SIG-M5 treated with dmso at 0.1 percent for 504 hours (cell line): ENCODE data around the gene KLRC1.
"Not testable (repeated sequence)": the region's sequence is repeated elsewhere in the genome, so short reads cannot be mapped to it uniquely, and the experiment has no call there.

Experiments
- DNase-seq: peaks from one replicate; lab custom pipeline; 2025; ENCODE audit not compliant: unreplicated experiment; lab: John Stamatoyannopoulos, UW

Gene KLRC1

DNA sequence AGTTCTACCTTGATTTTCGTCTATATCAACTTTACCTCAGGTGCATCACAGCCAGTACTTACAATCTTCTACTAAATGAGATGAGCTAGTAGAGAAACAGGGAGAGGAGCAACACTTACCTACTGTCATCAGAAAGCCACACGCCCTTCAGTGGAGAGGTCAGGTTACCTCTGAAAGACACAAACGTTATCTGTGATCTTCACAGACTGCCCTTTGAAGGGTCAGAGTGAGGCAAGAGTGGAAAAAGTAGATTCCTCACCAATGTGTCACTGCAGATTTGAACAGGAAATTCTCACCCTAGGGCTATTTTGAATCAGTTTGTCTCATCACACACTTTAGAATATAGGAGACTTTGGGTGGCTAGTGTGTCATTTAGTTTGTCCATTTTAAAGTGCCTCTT is 31.0 kb downstream of the KLRC1 start:
- DNase-seq = not testable (repeated sequence)

GRCh38 chr12:10420334-10420733 is 32.8 kb downstream of the KLRC1 start, which contains the start of gene KLRC3:
Gene KLRC3, minus strand, starts transcription at chr12:10420595. Its CDS starts 45 bp downstream, at chr12:10420550.
- DNase-seq = not testable (repeated sequence)

DNA sequence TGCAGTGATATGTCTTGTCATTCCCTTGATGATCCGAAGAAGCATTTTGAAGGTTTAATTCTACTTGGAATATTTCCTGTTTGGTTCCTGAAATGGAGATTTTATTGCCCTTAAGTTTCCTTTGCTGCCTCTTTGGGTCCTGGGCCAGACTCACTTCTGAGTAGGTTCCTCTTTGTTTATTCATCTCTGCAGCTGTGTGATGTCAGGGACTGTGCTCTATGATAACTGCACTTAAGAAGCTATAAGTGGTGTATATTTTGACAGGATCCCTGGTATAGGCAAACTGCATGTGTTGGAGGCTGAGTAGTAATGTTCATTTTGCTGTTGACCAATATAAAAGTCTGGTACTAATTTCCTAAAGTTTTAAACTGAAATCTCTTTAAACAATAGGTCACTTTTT is 43.8 kb downstream of the KLRC1 start, which contains the start of gene KLRC4:
Gene KLRC4, minus strand, starts transcription at position 366 of the 400 bp plus-strand sequence. Its CDS starts 182 bp downstream, at position 184.
- DNase-seq = peak; percentile 76

GRCh38 chr12:10408842-10409241 is 44.3 kb downstream of the KLRC1 start:
- DNase-seq = no peak

DNA sequence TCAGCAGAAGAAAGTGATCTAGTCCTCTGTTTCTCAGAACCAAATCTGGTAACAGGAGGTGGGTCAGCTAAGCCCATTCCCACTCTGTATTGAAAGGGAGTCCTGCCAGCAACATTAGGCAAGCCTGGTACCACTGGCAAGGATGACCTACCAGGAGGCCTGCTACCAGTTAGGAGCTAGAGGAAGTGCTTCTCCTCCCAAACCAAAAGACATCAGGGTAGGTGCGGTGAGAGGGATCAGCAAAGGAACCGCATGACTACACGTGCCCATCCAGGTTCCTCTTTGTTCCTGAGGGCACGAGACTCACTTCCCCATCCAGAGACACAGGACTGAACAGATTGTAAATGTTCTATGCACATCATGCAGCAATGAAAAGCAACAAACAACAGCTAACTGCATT is 46.5 kb downstream of the KLRC1 start:
- peak; percentile 81 for DNase-seq

GRCh38 chr12:10405294-10405693 is 47.9 kb downstream of the KLRC1 start:
- DNase-seq = no peak

- no peak for DNase-seq
Measured at GRCh38 chr12:10404798-10405197, 48.4 kb downstream of the KLRC1 start.

- no peak for DNase-seq
Measured at GRCh38 chr12:10400829-10401228, 52.3 kb downstream of the KLRC1 start.

- no peak for DNase-seq
Measured at GRCh38 chr12:10398168-10398567, 55.0 kb downstream of the KLRC1 start.

GRCh38 chr12:10397296-10397695 is 55.9 kb downstream of the KLRC1 start:
- DNase-seq = no peak

GRCh38 chr12:10396176-10396575 is 57.0 kb downstream of the KLRC1 start:
- not testable (repeated sequence) for DNase-seq
